GM18951 (cell line): ENCODE data around the gene MAP3K6.
A peak's percentile ranks its signal among the peaks of the same experiment; 100 is the strongest.
"Not testable (repeated sequence)": the region's sequence is repeated elsewhere in the genome, so short reads cannot be mapped to it uniquely, and the experiment has no call there.

Experiments used
- POLR2A ChIP-seq: IDR thresholded peaks from 4 replicates; pipeline ENCODE4 v1.6.1; 2011; ENCODE audit warnings: mild to moderate bottlenecking; ENCODE audit not compliant: insufficient read length, insufficient read depth; ENCODE audit errors: extremely low read depth
- in situ Hi-C: fragments of 300-500 bp; cut with MboI; formaldehyde crosslinking; loops from one replicate; pipeline ENCODE4 v1.12.0; 2022; ENCODE audit warnings: low sequenced_read_pairs, mixed read lengths, inconsistent platforms; ENCODE audit not compliant: unreplicated experiment

Gene MAP3K6

GRCh38 chr1:27392778-27393635 lies 26.2 kb upstream of the MAP3K6 start:
- in situ Hi-C loops = loop anchor here (5.0 kb wide), 1 partner anchor 91 kb away; no protein-coding TSS in a partner anchor
- TF ChIP-seq POLR2A = no peak

DNA sequence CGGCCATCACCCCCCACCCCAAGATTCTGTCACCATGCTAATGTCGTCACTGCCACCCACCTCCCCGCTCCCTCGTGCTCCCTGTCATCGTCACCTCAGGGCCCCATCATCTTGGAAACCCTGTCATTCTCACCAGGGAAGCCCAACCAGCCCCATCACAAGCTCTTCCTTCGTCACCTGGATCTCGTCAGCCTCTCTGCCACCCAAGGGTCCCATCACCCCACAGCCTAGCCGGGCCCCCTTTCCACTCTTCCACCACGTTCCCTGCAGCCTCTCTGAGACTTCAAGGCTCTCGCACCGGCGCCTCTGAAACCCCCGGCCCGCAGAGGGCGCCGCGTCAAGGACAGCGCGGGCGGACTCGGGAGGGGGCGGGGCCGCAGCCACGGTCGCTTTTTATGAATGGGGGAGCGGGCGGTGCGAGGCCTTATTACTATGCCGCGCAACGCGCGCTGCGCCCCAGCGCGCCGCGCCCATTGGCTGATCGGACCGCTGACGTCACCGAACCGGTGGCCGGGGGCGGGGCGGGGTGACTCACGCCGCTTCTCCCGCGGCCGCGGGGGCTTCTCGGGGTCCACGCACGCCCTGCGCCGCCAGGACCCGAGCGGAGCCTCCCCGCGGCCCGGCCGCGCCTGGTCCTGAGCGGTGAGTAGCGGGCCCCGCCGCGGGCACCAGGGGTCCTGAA lies 25.5 kb upstream of the MAP3K6 start, which contains the start of gene GPR3:
GPR3 (plus strand) TSS at position 527 of the 682 bp plus-strand sequence. CDS start 1,177 bp downstream, outside the sequence.
- TF ChIP-seq POLR2A = peak; percentile 25
- in situ Hi-C loops = loop anchor here (5.0 kb wide), 1 partner anchor 90 kb away; no protein-coding TSS in a partner anchor

DNA sequence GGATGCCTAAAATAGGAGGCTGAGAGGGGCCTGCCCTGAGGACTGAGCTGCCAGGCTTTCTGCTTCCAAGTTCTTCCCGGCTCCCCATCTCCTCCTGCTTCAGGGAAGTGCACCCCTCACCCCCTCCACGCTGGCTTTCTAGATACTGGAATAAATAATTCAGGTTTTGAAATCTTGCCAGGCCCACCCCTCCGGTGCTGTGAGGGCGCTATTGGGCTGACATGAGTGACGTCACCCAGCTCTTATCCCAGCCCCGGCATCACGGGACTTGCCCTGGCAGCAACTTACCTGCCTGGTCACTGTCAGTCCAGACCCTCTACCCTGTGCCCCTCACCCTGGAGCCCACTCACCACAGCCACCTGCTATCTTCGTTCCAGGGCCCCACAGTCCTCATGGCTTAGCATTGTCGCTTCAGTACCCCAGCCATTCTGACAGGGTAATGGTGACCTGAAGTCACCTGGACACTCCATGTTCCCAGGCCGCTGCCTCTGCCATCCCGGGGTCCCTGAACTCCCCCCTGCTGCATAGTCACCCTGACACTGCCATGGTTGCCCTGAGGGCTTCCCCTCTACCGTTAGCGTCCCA lies 24.8 kb upstream of the MAP3K6 start:
- no peak for TF ChIP-seq POLR2A
- in situ Hi-C loops = loop anchor here (5.0 kb wide), 1 partner anchor 89 kb away; no protein-coding TSS in a partner anchor

DNA sequence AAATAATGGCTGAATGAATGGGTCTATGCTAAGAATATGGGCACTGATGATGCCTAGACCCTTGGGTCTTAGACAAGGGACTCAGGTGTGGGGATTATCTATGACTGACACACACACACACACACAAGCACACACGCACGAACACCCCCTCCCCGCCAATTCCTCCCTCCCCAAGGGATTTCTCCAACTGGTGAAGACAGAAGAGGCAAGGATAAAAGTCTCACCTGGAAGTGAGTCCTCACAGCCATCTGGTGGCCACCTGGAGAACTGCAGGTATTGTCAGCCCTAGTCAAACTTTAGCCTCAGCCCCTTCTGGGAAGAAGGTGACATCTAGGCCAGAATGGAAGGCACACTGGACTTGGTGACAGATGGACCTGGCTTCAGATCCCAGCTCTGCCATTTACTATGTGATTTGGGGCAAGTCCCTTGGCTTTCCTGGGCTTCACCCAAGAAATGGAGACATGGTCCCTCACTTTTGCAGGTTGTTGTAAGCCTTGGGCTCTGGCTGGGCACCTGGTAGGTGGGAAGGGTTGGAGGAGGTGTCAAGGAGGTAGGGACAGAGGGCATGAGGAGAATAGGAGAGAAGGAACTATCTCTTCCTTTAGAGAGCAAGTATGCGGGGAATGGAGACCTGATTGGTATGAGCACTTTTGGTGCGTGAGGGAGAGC lies 21.7 kb upstream of the MAP3K6 start:
- in situ Hi-C loops = no loop called here
- TF ChIP-seq POLR2A = no peak

DNA sequence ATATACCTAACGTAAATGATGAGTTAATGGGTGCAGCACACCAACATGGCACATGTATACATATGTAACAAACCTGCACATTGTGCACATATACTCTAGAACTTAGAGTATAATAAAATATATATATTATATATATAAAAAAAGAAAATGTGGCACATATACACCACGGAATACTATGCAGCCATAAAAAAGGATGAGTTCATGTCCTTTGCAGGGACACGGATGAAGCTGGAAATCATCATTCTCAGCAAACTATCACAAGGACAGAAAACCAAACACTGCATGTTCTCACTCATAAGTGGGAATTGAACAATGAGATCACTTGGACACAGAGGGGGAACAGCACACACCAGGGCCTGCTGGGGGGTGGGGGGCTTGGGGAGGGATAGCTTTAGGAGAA lies 18.0 kb upstream of the MAP3K6 start:
- in situ Hi-C loops = not testable (repeated sequence)

- in situ Hi-C loops = no loop called here
- TF ChIP-seq POLR2A = no peak
Measured at GRCh38 chr1:27383661-27384060, 16.9 kb upstream of the MAP3K6 start.

DNA sequence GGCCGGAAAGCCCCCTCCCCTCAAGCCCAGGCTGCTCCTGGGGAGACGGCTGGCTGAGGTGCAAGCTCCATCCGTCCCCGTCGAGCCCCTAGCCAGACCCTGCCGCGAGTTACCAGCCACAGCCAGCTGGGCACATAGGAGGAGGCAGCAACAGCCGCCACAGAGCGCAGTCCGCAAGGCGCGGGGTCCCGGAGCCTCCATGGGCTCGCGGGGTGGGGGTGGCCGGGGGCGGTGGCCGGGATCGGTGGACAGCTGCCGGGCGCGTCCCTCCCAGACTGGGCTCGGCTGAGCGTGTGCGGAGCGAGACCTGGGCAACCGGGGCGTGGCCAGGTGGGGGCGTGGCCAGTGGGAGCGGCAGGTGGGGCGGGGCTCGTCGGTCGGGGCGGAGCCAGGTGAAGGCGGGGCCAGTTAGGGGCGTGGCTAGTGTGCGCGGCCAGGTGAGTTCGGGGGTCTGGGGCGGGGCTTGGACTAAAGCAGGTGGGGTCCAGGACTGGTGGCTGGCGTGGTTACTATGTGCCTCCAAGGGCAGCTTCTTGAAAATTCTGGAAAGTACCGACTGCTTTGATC lies 16.4 kb upstream of the MAP3K6 start, which contains the start of gene CD164L2:
CD164L2 (minus strand) TSS at position 295 of the 567 bp plus-strand sequence; CDS start at position 201, 94 bp downstream.
- in situ Hi-C loops = no loop called here
- TF ChIP-seq POLR2A = no peak

DNA sequence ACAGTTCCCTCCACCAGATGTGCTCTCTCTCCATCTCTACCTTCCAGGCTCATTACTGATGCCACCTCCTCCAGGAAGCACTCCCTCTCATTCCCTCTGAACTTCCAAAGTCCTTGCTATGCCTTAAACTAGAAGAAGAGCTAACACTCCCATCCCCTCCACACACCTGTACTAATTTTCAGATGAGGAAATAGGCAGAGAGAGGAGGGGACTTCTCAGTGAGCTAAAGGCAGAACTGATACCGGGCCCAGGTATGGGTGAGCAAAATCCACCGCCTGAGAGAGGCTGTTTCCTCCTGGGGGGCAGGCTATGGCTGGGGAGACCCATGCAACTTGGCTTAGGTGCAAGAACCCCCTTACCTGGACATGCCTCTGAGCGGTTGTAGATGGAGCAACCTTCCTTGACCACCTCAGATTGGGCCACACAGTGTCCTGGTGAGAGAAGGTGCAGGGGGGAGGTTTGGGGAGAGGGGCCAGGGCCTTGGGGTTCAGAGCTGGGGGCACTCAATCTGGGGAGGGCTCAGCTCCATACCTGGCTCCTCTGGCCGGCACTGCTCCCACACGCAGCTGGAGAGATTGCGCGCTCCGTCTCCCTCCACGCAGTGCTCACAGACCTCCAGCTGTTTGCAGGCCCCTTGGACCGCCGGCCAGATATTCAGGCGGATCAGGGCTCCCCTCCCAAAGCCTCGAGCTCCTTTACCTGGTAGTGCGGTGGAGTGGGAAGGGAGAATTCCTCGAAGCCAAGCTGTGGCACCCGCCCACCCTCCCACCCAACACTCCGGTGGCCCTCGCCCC lies 15.4 kb upstream of the MAP3K6 start:
- in situ Hi-C loops = no loop called here
- TF ChIP-seq POLR2A = no peak

GRCh38 chr1:27380766-27381733 lies 14.3 kb upstream of the MAP3K6 start:
- in situ Hi-C loops = no loop called here
- no peak for TF ChIP-seq POLR2A

DNA sequence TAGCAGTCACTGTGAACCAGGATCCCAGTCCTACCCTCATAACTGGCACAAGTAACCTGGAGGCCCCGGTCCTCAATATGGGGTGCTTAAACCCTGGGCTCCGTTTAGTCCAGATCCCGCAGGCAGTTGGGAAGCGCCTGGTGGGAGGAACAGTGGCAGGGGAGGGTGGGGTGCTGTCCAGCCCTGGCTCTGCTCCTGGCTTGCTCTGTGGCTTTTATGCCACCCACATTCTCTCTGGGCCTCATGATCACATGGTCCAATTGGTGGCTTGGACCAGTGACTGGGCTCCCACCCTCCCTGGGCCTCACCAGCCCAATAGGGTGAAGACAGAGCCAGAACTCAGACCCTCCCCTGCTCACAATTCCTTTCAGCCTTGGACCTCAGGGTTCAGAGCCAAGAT lies 13.5 kb upstream of the MAP3K6 start:
- no peak for TF ChIP-seq POLR2A
- in situ Hi-C loops = no loop called here

DNA sequence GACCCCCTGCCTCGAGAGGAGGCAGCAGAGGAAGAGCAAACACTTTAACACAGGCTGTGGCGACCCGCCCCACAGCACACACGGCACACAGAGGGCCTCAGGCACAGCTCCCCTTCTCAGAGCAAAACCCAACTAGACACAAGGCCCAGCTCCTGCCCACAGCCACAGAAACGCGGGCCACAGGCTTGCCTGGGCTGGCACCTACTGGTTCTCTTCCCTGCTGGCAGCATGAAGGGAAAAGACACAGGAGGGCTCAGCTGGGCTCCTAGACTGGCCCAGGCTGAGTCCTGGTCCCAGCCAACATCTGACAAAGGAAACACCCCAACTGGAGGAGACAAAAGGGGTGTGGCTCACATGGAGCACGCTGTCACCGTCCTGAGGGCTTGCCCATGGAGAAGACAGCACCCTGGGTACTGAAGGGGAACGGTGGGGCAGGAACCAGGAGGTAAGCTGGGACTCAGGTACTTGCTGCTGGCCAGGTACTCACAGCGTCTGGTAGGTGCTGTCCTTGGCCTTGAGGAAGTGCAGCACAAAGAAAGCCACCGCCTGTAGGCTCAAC lies 12.9 kb upstream of the MAP3K6 start:
- TF ChIP-seq POLR2A = no peak
- in situ Hi-C loops = no loop called here
